ENCODE results near the gene ASTL.
"Not testable (repeated sequence)": the region's sequence is repeated elsewhere in the genome, so short reads cannot be mapped to it uniquely, and the experiment has no call there.

ASTL gene

GRCh38 chr2:96164459-96165184 is 26.3 kb upstream of the ASTL start:
- ATAC-seq = no peak
- TF ChIP-seq ZNF70 (CRISPR knock-in tag; IDR thresholded peaks at IDR 0.05) (no peak), TSHZ2 (CRISPR knock-in tag; IDR thresholded peaks at IDR 0.05) (no peak), ARNTL (CRISPR knock-in tag; IDR thresholded peaks at IDR 0.05; ENCODE audit: borderline replicate concordance, low read depth) (no peak), ZNF565 (CRISPR knock-in tag; conservative IDR thresholded peaks at IDR 0.05; ENCODE audit: low read depth) (no peak)

- TF ChIP-seq SNAI2 (CRISPR knock-in tag; IDR thresholded peaks at IDR 0.05) (no peak), ZFP3 (CRISPR knock-in tag; IDR thresholded peaks at IDR 0.05) (no peak)
- ATAC-seq = no peak
Observed at GRCh38 chr2:96163768-96164429, 25.6 kb upstream of the ASTL start.

GRCh38 chr2:96163415-96163767 is 25.1 kb upstream of the ASTL start:
- ATAC-seq = no peak
- TF ChIP-seq TOX (CRISPR knock-in tag; IDR thresholded peaks at IDR 0.05; ENCODE audit: borderline replicate concordance) (no peak), ZNF70 (CRISPR knock-in tag; IDR thresholded peaks at IDR 0.05) (no peak), SNAI2 (CRISPR knock-in tag; IDR thresholded peaks at IDR 0.05) (no peak), ZC3H10 (CRISPR knock-in tag; IDR thresholded peaks at IDR 0.05) (no peak), ESRRG (CRISPR knock-in tag; IDR thresholded peaks at IDR 0.05) (no peak), TCF4 (CRISPR knock-in tag; IDR thresholded peaks at IDR 0.05; ENCODE audit: borderline replicate concordance) (no peak), CSDC2 (CRISPR knock-in tag; IDR thresholded peaks at IDR 0.05) (no peak), ISL1 (CRISPR knock-in tag; IDR thresholded peaks at IDR 0.05) (no peak), ARNTL (CRISPR knock-in tag; IDR thresholded peaks at IDR 0.05; ENCODE audit: borderline replicate concordance, low read depth) (no peak)

- ATAC-seq = no peak
- TF ChIP-seq CSRNP3 (CRISPR knock-in tag; IDR thresholded peaks at IDR 0.05) (no peak), ZNF8 (CRISPR knock-in tag; IDR thresholded peaks at IDR 0.05) (no peak), ZFP30 (CRISPR knock-in tag; IDR thresholded peaks at IDR 0.05) (no peak), POU6F1 (CRISPR knock-in tag; IDR thresholded peaks at IDR 0.05; ENCODE audit: borderline replicate concordance, low read depth) (no peak), OSR1 (CRISPR knock-in tag; IDR thresholded peaks at IDR 0.05) (no peak), ISL1 (CRISPR knock-in tag; IDR thresholded peaks at IDR 0.05) (no peak), GLIS3 (CRISPR knock-in tag; IDR thresholded peaks at IDR 0.05) (no peak), ZNF70 (CRISPR knock-in tag; IDR thresholded peaks at IDR 0.05) (no peak), ARNTL (CRISPR knock-in tag; IDR thresholded peaks at IDR 0.05; ENCODE audit: borderline replicate concordance, low read depth) (no peak), CSDC2 (CRISPR knock-in tag; IDR thresholded peaks at IDR 0.05) (no peak)
Observed at GRCh38 chr2:96161898-96162297, 23.6 kb upstream of the ASTL start.

GRCh38 chr2:96160366-96160765 is 22.1 kb upstream of the ASTL start:
- ATAC-seq = not testable (repeated sequence)
